NCI-H2227 (cell line): Measurements from ENCODE around the gene CGB8.

Experiments
- DNase-seq: peaks from one replicate; lab custom pipeline; 2025; ENCODE audit not compliant: unreplicated experiment; lab: John Stamatoyannopoulos, UW

Gene CGB8

DNA sequence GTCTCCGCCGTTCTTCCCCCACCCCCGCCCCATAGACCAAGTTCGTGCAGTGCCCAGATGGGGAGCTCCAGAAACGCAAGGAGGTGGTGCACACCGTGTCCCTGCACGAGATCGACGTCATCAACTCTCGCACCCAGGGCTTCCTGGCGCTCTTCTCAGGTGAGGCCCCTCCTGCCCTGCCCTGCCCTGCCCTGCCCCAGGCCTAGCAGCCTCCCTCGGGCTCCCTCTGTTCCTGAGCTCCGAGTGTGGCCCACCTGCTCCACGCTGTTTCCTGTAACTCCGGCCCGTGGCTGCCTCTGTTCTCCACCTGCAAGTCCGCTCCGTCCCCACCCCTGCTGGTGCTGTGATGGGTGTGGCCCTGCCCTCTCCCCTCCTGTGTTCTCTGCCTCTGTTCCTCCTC is 38.5 kb downstream of the CGB8 start:
- DNase-seq: no peak

DNA sequence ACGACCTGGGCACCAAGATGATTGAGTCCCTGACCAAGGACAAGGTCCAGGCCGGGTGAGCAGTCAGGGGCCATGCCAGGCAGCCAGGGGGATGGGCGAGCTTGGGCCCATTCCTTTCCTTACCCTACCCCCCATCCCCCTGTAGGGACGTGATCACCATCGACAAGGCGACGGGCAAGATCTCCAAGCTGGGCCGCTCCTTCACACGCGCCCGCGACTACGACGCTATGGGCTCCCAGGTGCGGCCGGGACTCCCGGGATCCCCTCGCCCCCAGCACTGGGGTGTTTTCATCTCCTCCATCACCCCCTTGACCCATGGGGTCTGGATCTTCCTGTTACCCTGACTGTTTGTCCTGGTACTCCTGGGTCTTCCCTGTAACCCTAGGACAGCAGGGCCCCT is 39.1 kb downstream of the CGB8 start:
- DNase-seq: no peak

DNA sequence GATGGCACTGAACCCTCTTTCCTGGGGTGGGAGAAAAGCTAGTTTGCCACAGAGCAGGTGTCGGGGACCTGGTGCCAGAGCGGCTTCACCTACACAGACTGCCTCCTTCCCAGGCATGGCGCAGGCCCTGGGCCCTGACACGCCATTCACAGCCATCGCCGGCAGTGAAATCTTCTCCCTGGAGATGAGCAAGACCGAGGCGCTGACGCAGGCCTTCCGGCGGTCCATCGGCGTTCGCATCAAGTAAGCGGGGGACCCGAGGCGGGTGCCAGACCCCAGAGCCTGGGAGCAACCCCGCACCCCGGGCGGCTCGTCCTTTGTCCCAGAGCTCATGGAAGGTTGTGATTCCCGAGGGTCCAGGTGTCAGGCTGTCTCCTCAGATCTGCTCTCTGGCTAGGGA is 42.0 kb downstream of the CGB8 start:
- no peak for DNase-seq

DNA sequence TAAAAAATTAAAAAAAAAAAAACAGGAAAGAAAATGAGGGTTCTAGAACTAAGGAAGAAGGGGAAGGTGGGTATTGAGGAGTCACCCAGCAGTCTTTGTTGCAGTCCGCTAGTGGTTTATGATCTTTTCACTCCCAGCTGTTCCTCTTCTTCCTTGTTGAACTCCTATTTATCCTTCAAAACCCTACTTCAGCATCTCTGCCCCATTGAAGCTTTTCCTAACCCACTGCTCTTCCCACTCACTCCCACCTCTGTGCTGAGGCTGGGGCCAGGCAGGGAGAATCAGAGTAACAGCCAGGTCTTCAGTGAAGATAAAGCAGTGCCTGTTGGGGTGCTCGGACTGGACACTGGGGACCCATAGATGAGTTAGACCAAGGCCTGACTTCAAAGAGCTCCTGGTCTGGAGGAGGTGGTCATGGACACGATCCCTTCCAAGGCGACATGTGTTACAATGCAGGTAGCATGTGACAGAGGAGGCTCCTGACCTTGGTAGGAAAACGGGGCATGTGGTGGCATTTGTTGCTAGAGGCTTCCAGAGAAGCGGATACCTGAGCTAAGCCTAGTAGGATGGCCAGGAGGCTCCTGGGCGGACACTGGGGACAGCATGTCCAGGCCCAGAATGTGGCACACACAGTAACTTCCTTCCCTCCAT is 43.8 kb downstream of the CGB8 start:
- no peak for DNase-seq

GRCh38 chr19:49004133-49004532 is 44.8 kb downstream of the CGB8 start:
- DNase-seq: no peak

DNA sequence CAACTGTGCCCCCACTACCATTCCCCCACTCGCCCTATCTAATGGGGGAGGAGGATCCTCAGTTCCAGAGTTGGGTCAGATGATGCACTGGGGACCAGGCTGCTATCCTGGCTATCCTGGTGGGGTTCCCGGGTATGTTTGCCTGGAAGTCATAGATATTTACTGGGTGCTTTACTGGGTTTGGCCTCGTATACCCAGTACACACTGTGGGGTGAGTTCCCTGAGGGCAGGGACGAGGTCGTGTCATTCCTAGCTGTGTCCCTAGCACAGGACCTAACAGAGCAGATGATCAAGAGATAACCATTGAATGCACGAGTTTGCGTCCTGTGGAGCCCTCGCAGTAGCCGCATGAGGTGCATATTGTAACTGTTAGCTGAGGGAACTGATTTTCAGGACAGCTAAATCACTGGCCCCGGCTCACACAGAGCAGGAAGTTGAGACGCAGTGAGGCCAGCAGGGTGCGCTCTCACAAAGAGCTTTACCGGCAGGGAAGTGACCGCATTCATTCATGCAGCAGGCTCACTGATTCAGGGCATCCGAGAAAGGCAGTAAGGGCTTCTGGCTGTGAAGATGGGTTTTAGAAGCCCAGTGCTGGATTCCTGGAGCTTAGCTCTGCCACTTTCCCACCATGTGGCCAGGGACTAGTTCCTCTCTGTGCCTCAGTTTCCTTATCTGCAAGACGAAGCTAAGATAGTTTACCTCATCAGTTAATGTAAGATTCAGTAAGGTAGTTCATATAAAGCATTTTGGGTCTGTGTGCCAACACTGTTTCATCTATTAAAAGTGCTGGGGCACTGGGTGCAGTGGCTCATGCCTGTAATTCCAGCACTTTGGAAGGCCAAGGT is 49.2 kb downstream of the CGB8 start:
- peak; percentile 21 for DNase-seq

- peak; percentile 39 for DNase-seq
These were observed 50.9 kb downstream of the CGB8 start for GRCh38 chr19:48997972-48998371.
